PC-9 (cell line): ENCODE data around the gene UPF2. TPM values are rescaled to one million over a fixed set of nuclear protein-coding genes. Genes with fewer than 3 reads are reported as not detected.

Experiments
- BruUV-seq: library from RNA; stranded (reverse); fragments of 400-500 nt; replicated peaks from 2 replicates; lab custom pipeline; 2021; lab: Mats Ljungman, UMichigan
- CTCF ChIA-PET: fragments of 300-600 bp; sonication (Branson Sonifier 250); formaldehyde crosslinking; loops from one replicate; lab custom pipeline; 2022; ENCODE audit warnings: antibody characterized with exemption; lab: Charles Lee
- POLR2A ChIA-PET: fragments of 300-600 bp; sonication (Branson Sonifier 250); formaldehyde crosslinking; loops from one replicate; lab custom pipeline; 2022; ENCODE audit warnings: antibody characterized with exemption; ENCODE audit not compliant: unreplicated experiment; lab: Charles Lee
- DNase-seq, 2 experiments: peaks; one replicate each; pipeline versions ENCODE4 v3.0.0 to v3.0.0-alpha.2; 2015 to 2022; ENCODE audit warnings: mixed read lengths in 1 of 2
- H2AFZ ChIP-seq: fragments of 200-600 bp; sonication (generic); 2 replicates; pipeline ENCODE4 v1.8.1; 2017; ENCODE audit warnings: antibody characterized with exemption
- H3F3A ChIP-seq: fragments of 200-600 bp; sonication (generic); 2 replicates; pipeline ENCODE4 v1.8.1; 2017; ENCODE audit warnings: antibody characterized with exemption, mild to moderate bottlenecking, low read depth; ENCODE audit not compliant: insufficient read depth
- H3K27ac ChIP-seq: fragments of 200-600 bp; sonication (generic); 2 replicates; pipeline ENCODE4 v1.6.1; 2016; ENCODE audit warnings: mixed run types
- H3K27me3 ChIP-seq: fragments of 200-600 bp; sonication (generic); 2 replicates; pipeline ENCODE4 v1.6.1; 2016; ENCODE audit warnings: low read depth, mixed run types; ENCODE audit not compliant: insufficient read depth
- H3K36me3 ChIP-seq: fragments of 200-600 bp; sonication (generic); 2 replicates; pipeline ENCODE4 v1.6.1; 2016; ENCODE audit warnings: low read depth, mixed run types
- H3K4me1 ChIP-seq: fragments of 200-600 bp; sonication (generic); replicated peaks from 2 replicates; pipeline ENCODE4 v1.6.1; 2016; ENCODE audit warnings: mixed run types; ENCODE audit not compliant: insufficient read depth
- H3K4me2 ChIP-seq: fragments of 200-600 bp; sonication (generic); 2 replicates; pipeline ENCODE4 v1.6.1; 2017; ENCODE audit warnings: mixed run types
- H3K4me3 ChIP-seq: fragments of 200-600 bp; sonication (generic); 2 replicates; pipeline ENCODE4 v1.6.1; 2016; ENCODE audit warnings: mixed run types
- H3K79me2 ChIP-seq: fragments of 200-600 bp; sonication (generic); 2 replicates; pipeline ENCODE4 v1.6.1; 2017; ENCODE audit warnings: low read depth, mixed run types
- H3K9me2 ChIP-seq: fragments of 200-600 bp; sonication (generic); 2 replicates; pipeline ENCODE4 v1.8.1; 2017; ENCODE audit warnings: mild to moderate bottlenecking; ENCODE audit not compliant: insufficient read depth
- H3K9me3 ChIP-seq: fragments of 200-600 bp; sonication (generic); 2 replicates; pipeline ENCODE4 v1.8.1; 2016; ENCODE audit warnings: low read depth; ENCODE audit not compliant: insufficient read depth
- H4K20me1 ChIP-seq: fragments of 200-600 bp; sonication (generic); 2 replicates; pipeline ENCODE4 v1.8.1; 2017; ENCODE audit not compliant: insufficient read depth
- CTCF ChIP-seq: fragments of 200-600 bp; sonication (generic); conservative IDR thresholded peaks from 2 replicates; pipeline ENCODE4 v1.6.1; 2017; ENCODE audit warnings: mixed run types, antibody characterized with exemption, mild to moderate bottlenecking, moderate library complexity
- EZH2 ChIP-seq: fragments of 200-600 bp; sonication (generic); IDR thresholded peaks from 2 replicates; pipeline ENCODE4 v1.8.0; 2017; ENCODE audit warnings: antibody characterized with exemption, low read depth
- intact Hi-C: fragments of 100-400 bp; cut with micrococcal nuclease; formaldehyde crosslinking; loops from one replicate; pipeline ENCODE4 v1.10.0; 2022; ENCODE audit not compliant: unreplicated experiment
- total RNA-seq: library from RNA; stranded (reverse); gene quantifications from 2 replicates; pipeline ENCODE4 v1.2.3, GENCODE V29; 2021

UPF2 gene
- total RNA-seq, 1 experiment from 2014 or later: 25.9 TPM

DNA sequence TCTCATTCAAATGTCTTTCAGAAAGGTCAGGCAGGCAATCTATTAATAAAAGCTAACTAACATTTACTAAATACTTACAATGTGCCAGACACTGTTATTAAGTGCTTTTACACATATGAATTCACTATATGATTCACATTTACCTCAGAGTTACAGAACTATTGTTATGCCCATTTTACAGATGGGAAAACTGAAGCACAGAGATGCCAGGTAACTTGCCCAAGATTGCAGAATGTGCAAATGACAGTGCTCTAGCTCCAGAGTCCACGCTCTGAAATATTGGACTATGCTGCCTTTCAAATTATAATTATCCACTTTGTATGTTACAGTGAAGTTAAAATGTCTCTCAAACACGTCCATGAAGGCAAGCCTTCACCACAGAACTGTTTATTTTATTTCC is 22.0 kb downstream of the UPF2 start:
- POLR2A ChIA-PET: no interaction called here
- CTCF ChIA-PET: no interaction called here
- no peak overlapping the region for H3K27ac ChIP-seq

DNA sequence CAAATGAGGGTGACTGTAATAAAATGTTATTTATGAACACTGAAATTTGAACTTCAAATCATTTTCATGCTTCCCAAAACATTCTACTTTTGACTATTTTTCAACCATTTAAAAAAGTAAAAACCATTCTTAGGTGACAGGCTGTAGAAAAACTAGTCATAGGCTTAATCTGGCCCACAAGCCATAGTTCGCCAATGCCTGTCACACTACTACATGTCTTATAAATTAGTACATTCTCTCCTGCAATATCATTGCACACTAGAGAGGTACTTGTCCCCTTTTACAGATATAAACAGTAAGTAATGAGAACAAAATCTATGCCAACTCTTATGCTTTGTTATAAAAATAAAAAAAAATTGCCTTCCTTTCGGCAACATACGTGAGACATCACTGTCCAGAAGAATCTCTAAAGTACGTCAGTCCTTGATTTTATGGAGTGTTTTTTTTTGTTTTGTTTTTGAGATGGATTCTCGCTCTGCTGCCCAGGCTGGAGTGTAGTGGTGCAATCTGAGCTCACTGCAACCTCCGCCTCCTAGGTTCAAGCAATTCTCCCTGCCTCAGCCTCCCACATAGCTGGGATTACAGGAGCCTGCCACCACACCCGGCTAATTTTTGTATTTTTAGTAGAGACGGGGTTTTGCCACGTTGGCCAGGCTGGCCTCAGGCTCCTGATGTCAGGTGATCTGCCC is 23.2 kb downstream of the UPF2 start:
- H3K9me3 ChIP-seq: no peaks in the 10 kb centered on the region
- no peaks in the 10 kb centered on the region for H3K27me3 ChIP-seq
- no peak overlapping the region for H2AFZ ChIP-seq
- no peak overlapping the region for H3K4me2 ChIP-seq
- no peaks in the 10 kb centered on the region; the same call in 1 of the 2 replicates for H3K79me2 ChIP-seq
- intact Hi-C loops: no loop called here
- no peaks in the 10 kb centered on the region for H3K36me3 ChIP-seq
- no peaks in the 10 kb centered on the region for H3K9me2 ChIP-seq
- BruUV-seq: no TSS peak
- no peak overlapping the region for H3K27ac ChIP-seq
- H3F3A ChIP-seq: peaks cover 9% of the 10 kb centered on the region; the same call in 1 of the 2 replicates
- H3K4me3 ChIP-seq: no peak overlapping the region
- ChIA-PET POLR2A (no interaction called here), CTCF (no interaction called here)
- DNase-seq: no peak
- no peaks in the 10 kb centered on the region for H3K4me1 ChIP-seq
- no peak for TF ChIP-seq EZH2
- TF ChIP-seq CTCF: no peak
- H4K20me1 ChIP-seq: peaks cover 4% of the 10 kb centered on the region

More for the DNA sequence above, 22.0 kb downstream of the UPF2 start:
- H3K36me3 ChIP-seq: no peaks in the 10 kb centered on the region
- H3K27me3 ChIP-seq: no peaks in the 10 kb centered on the region
- H2AFZ ChIP-seq: no peak overlapping the region
- H3K9me3 ChIP-seq: no peaks in the 10 kb centered on the region
- no peaks in the 10 kb centered on the region; the same call in 1 of the 2 replicates for H3K79me2 ChIP-seq
- intact Hi-C loops: no loop called here
- peaks cover 4% of the 10 kb centered on the region for H4K20me1 ChIP-seq
- no peak overlapping the region for H3K4me2 ChIP-seq
- peaks cover 9% of the 10 kb centered on the region; the same call in 1 of the 2 replicates for H3F3A ChIP-seq
- H3K4me3 ChIP-seq: no peak overlapping the region
- no peak for DNase-seq
- no peaks in the 10 kb centered on the region for H3K4me1 ChIP-seq
- no TSS peak for BruUV-seq
- TF ChIP-seq EZH2: no peak
- TF ChIP-seq CTCF: no peak
- H3K9me2 ChIP-seq: no peaks in the 10 kb centered on the region

DNA sequence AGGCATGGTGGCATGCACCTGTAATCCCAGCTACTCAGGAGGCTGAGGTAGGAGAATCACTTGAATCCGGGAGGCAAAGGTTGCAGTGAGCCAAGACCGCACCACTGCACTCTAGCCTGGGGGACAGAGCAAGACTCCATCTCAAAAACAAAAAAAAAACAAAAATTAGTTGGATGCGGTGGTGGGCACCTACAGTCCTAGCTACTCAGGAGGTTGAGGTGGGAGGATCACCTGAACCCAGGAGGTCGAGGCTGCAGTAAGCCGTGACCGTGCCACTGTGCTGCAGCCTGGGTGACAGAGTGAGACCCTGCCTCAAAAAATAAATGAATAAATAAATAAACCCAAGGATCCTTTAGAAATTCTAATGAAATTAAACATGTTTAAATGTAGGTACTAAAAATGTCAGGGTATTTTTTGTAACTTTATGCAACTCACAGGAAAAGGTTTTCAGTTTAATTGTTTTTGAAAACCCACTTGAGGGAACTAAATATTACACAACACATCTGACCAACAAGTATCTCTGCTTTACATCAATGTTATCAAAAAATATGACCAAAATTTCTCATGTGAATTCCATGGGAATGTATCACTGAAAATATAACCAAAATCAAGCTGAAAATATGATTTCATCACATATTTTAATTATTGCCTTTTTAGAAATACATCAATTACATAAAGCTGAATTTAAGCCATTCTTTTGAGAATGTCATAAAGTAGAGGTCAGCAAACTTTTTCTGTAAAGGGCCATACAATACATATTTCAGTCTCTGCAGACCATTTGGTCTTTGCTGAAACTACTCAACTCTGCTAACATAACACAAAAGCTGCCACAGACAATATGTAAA is 23.9 kb downstream of the UPF2 start:
- Histone ChIP-seq H3K4me2 (no peak overlapping the region), H3K27me3 (no peaks in the 10 kb centered on the region), H3K4me3 (no peak overlapping the region), H3F3A (peaks cover 9% of the 10 kb centered on the region; the same call in 1 of the 2 replicates), H2AFZ (no peak overlapping the region), H3K79me2 (no peaks in the 10 kb centered on the region; the same call in 1 of the 2 replicates), H3K9me3 (no peaks in the 10 kb centered on the region), H3K4me1 (no peaks in the 10 kb centered on the region), H4K20me1 (peaks cover 4% of the 10 kb centered on the region), H3K9me2 (no peaks in the 10 kb centered on the region), H3K27ac (no peak overlapping the region), H3K36me3 (no peaks in the 10 kb centered on the region)
- TF ChIP-seq CTCF (no peak), EZH2 (no peak)
- no TSS peak for BruUV-seq
- ChIA-PET CTCF (no interaction called here), POLR2A (no interaction called here)
- DNase-seq: no peak
- intact Hi-C loops: no loop called here
